ENCODE results near the gene SLC25A34.

SLC25A34 gene

GRCh38 chr1:15717418-15718125, 18.5 kb upstream of the SLC25A34 start:
- DNase-seq, result no peak

- no peak for DNase-seq
These were observed 17.9 kb upstream of the SLC25A34 start for GRCh38 chr1:15718199-15718601.

DNA sequence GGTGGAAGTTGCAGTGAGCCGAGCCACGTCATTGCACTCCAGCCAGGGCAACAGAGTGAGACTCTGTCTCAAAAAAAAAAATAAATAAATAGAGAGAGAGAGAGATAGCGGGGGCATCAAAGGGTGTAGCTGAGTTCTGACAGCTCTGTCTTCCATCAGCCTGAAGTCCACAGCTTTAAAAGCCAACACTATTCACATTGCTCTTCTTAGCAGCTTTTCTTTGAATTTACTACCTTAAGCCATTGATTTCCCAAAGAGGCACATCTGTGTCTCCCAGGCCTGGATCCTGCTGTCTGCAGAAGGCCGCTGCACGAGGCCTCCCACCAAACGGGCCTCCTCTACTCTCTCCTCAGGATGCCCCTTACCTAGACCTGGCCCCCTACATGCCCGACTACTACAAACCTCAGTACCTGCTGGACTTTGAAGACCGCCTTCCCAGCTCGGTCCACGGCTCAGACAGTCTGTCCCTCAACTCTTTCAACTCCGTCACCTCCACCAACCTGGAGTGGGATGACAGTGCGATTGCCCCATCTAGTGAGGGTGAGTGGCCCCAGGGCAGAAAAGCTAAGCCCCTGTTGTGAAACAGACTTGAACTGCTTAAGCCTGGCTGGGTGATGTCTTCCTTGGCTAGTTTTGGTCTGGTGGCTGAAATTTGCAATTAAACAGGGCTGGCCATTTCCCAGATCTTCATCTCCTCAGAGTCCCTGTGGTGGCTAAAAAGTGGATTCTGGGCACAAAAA, 16.5 kb upstream of the SLC25A34 start:
- DNase-seq, result no peak

- no peak for DNase-seq
These were observed 15.2 kb upstream of the SLC25A34 start for GRCh38 chr1:15720861-15721260.

DNA sequence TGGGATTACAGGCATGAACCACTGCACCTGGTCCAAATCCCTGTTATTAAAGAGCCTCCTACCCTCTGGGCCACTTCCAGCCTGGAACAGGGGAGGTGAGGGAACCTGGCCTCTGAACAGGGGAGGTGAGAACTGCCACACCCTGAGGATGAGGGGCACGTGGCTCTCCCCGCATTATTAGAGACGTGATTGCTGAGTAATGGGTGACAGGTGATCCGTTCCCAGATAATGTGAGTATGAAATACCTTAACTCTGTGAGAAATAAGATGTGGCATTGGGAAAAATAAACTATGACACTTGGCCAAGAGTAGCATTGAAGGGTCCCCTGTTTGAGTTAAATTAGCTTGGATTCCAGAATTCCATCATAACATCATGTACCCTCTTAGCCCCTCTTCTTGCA, 13.6 kb upstream of the SLC25A34 start:
- no peak for DNase-seq

GRCh38 chr1:15722836-15723532, 13.1 kb upstream of the SLC25A34 start:
- no peak for DNase-seq

GRCh38 chr1:15723631-15724246, 12.3 kb upstream of the SLC25A34 start:
- DNase-seq, result no peak

DNA sequence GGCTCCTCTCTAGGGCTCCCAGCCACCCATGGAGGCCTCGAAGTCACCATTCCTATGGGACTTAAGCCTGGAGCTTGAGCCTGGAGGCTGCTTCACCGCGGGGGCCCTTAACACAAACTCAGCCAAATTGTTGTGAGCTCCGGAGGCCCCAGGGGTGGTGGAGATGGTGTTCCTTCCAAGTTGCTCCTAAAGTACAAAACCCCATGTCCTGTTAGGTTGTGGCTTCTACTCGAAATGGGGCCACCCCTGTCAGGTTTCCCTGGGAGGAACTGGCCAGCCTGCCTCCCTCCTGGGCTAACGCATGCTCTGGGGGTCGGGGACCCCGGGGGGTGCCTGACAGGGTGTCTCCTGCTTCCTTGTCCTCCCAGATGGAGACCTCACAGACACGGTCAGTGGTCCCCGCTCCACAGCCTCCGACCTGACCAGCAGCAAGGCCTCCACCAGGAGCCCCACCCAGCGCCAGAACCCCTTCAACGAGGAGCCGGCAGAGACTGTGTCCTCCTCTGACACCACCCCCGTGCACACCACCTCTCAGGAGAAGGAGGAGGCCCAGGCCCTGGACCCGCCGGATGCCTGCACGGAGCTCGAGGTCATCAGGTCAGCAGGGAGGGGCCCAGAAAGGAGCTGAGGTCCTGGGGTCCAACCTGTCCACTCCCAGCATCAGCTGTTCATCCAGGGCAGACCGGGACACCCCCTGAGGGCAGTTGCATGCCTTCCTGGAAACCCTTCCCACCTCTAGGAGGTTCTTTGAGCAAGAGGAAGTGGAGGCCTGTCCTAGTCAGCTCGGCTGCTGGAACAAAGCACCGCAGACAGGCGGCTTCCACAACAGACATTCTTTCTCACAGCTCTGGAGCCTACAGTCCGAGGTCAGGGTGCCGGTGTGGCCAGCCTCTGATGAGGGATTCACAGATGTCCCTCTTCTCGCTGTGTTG, 10.8 kb upstream of the SLC25A34 start:
- no peak for DNase-seq

GRCh38 chr1:15726508-15726907, 9.6 kb upstream of the SLC25A34 start:
- no peak for DNase-seq

GRCh38 chr1:15727021-15727420, 9.0 kb upstream of the SLC25A34 start:
- DNase-seq, result no peak

- DNase-seq, result no peak
These were observed 8.6 kb upstream of the SLC25A34 start for GRCh38 chr1:15727424-15727823.

DNA sequence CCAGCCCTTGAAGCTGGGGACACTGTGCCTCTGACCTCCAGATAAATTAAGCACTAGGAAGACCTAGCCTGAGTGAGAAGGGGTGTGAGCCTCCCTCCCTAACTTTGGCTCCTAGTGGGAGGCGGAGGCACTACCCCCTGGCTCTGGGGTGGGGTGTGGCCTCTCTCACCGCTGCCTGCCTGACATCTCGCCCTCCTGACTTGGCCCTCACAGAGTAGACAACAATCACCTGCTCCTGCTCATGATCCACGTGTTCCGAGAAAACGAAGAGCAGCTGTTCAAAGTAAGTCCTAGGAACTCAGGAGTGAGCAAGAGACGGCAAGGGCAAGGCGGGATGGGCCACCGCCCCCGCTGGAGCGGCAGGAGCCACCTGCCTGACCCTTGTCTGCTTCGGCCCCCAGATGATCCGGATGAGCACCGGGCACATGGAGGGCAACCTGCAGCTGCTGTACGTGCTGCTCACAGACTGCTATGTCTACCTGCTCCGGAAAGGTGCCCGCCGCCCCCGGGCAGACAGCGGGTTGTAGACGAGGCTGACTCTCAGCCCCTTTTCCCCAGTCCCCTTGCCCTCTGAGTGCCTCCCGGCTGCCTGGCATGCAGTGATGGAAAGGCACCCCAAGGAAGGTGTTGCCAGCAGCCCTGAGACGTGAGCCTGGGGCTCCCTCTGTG, 8.1 kb upstream of the SLC25A34 start:
- no peak for DNase-seq

DNA sequence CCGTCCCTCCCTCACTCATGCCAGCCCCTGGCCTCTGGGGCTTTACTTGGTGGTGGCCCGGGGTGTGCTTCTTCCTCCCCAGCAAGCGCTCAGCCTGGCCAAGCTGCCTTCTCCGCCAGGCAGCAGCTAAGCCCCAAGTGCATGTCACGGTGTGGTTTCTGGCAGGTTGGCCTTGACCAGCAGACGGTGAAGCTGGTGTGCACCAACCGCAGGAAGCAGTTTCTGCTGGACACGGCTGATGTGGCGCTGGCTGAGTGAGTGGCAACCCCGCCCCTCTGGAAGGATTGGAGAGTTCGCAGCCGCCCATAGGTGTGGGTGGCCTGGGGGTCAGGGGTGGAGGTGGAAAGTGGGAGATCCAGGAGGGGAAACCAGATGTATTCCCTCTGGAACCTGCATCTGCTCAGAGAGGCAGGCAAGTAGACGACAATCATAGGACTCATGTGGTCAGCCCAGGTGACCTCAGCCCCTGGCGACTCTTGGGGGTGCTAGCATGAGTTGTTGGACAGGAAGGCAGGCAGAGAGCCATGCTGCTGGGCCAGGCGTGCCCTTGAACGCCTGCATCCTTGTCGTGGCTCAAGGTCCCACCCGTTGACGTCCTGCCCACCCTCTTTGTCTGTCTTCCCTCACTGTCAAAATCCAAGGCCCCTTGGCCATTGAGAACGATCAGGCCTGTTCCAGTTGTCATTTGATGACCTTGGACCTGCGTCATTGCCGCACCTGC, 7.0 kb upstream of the SLC25A34 start:
- no peak for DNase-seq

DNA sequence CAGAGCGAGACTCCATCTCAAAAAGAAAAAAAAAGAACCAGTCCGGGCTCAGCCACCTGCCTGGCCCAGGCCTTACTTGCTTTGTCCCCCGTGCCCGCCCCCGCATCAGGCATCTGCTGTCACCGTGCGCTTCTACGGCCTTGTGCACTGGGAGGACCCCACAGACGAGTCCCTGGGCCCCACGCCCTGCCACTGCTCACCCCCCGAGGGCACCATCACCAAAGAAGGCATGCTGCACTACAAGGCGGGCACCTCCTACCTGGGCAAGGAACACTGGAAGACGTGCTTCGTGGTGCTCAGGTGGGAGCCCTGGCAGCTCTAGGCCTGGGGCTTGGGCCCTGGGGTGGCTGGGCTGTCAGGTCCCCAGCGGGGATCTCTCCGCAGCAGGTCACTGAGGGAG, 5.6 kb upstream of the SLC25A34 start:
- DNase-seq, result no peak

- no peak for DNase-seq
These were observed 5.1 kb upstream of the SLC25A34 start for GRCh38 chr1:15730936-15731335.

- DNase-seq, result no peak
These were observed 4.0 kb upstream of the SLC25A34 start for GRCh38 chr1:15731735-15732685.

DNA sequence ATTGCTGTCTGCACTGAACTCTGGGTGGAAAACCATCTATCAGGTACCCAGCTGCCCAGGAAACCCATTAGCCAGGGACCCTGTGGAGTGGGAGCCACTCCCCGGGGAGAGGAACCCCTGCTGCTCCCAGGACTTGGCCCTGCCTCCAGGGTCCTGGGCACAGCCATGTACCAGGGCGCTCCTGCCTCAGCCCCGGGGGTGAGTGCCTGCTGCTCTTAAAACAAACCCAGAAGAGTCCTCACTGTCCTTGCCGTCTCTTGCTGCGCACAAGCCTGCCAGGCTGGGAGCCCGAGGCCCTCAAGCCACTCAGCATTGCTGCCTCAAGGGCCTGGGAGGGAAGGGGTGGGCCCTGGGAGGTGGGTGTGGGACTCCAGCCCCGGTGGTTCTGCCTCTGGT, 3.4 kb upstream of the SLC25A34 start:
- no peak for DNase-seq

DNA sequence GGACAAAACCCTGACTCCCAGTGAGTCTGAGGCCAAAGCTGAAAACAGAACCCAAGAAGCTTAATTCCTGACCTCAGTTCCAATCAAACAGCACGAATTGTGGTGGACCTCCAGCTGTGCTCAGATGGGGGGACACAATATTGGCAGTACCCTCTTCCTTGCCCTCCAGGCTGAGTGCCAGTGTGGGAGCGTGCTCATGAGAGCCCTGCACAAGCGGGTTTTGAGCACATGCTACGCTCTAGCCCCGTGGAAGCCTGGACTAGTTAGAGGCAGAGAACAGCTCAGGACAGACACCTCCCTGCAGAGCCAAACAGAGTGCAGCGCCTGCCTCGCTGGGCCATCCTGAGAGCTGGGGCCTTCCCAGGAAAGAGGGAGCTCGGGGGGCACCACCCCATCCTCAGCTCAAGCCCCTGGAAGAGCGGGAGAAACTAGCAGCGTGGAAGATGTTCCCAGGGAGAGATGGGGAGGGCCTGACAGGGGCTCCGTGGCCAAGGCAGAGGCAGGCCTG, 2.8 kb upstream of the SLC25A34 start:
- DNase-seq, result no peak

GRCh38 chr1:15733726-15734226, 2.3 kb upstream of the SLC25A34 start:
- DNase-seq, result no peak
